ENCODE measurements around the gene ZBTB2.

Gene ZBTB2

GRCh38 chr6:151434369-151434768 lies 43.0 kb upstream of the ZBTB2 start:
- no peak for DNase-seq (ENCODE audit: low read depth in 2 of 2)
- no peak overlapping the region for H3K4me3 ChIP-seq (replicated peaks in 1 of 2; ENCODE audit: low read depth in 2 of 2, low read length in 2 of 2)
- TF ChIP-seq CTCF (IDR thresholded peaks at IDR 0.05; ENCODE audit: low read depth, low read length) = no peak

GRCh38 chr6:151432651-151433050 lies 41.3 kb upstream of the ZBTB2 start:
- DNase-seq (ENCODE audit: low read depth in 2 of 2) = no peak
- no peak for TF ChIP-seq CTCF (IDR thresholded peaks at IDR 0.05; ENCODE audit: low read depth, low read length)
- H3K4me3 ChIP-seq (replicated peaks in 1 of 2; ENCODE audit: low read depth in 2 of 2, low read length in 2 of 2) = no peak overlapping the region

GRCh38 chr6:151431337-151431736 lies 40.0 kb upstream of the ZBTB2 start:
- no peak for DNase-seq (ENCODE audit: low read depth in 2 of 2)
- no peak overlapping the region for H3K4me3 ChIP-seq (replicated peaks in 1 of 2; ENCODE audit: low read depth in 2 of 2, low read length in 2 of 2)
- TF ChIP-seq CTCF (IDR thresholded peaks at IDR 0.05; ENCODE audit: low read depth, low read length) = no peak

GRCh38 chr6:151430886-151431285 lies 39.5 kb upstream of the ZBTB2 start:
- no peak for TF ChIP-seq CTCF (IDR thresholded peaks at IDR 0.05; ENCODE audit: low read depth, low read length)

GRCh38 chr6:151428093-151428735 lies 36.9 kb upstream of the ZBTB2 start:
- no peak for DNase-seq (ENCODE audit: low read depth in 2 of 2)
- no peak overlapping the region for H3K4me3 ChIP-seq (replicated peaks in 1 of 2; ENCODE audit: low read depth in 2 of 2, low read length in 2 of 2)
- no peak for TF ChIP-seq CTCF (IDR thresholded peaks at IDR 0.05; ENCODE audit: low read depth, low read length)

More at GRCh38 chr6:151430886-151431285, 39.5 kb upstream of the ZBTB2 start:
- no peak overlapping the region for H3K4me3 ChIP-seq (replicated peaks in 1 of 2; ENCODE audit: low read depth in 2 of 2, low read length in 2 of 2)
- DNase-seq (ENCODE audit: low read depth in 2 of 2) = no peak

GRCh38 chr6:151425561-151425960 lies 34.2 kb upstream of the ZBTB2 start:
- TF ChIP-seq CTCF (IDR thresholded peaks at IDR 0.05; ENCODE audit: low read depth, low read length) = no peak
- no peak for DNase-seq (ENCODE audit: low read depth in 2 of 2)
- no peak overlapping the region for H3K4me3 ChIP-seq (replicated peaks in 1 of 2; ENCODE audit: low read depth in 2 of 2, low read length in 2 of 2)

GRCh38 chr6:151422981-151423380 lies 31.6 kb upstream of the ZBTB2 start:
- no peak overlapping the region for H3K4me3 ChIP-seq (replicated peaks in 1 of 2; ENCODE audit: low read depth in 2 of 2, low read length in 2 of 2)
- no peak for TF ChIP-seq CTCF (IDR thresholded peaks at IDR 0.05; ENCODE audit: low read depth, low read length)
- DNase-seq (ENCODE audit: low read depth in 2 of 2) = peak in 1 of 2 donors; percentile 21
